Vagina (tissue), 2 donors: ENCODE data around the gene CACNA1C.

ENCODE experiments used
- POLR2A ChIP-seq, 2 donors: fragments of 450-650 bp; IDR thresholded peaks; one replicate each; pipeline ENCODE4 v1.6.1; 2017; ENCODE audit warnings: antibody characterized with exemption in 2 of 2, mild to moderate bottlenecking in 2 of 2, moderate library complexity in 2 of 2
- POLR2AphosphoS5 ChIP-seq, 2 donors: sonication (generic); formaldehyde crosslinking; IDR thresholded peaks; one replicate each; pipeline ENCODE4 v1.9.0; 2017; ENCODE audit warnings: antibody characterized with exemption in 2 of 2, mild to moderate bottlenecking in 2 of 2, low read depth in 1 of 2; ENCODE audit not compliant: insufficient read depth in 1 of 2
- TF ChIP-seq, protein P1 (sequence below), 3 experiments: fragments of 450-650 bp in 2 of 3; fragments of 200-600 bp in 1 of 3; sonication (generic) in 1 of 3; IDR thresholded peaks; one replicate each; pipeline ENCODE4 v1.5.1; 2017 to 2019; ENCODE audit warnings: antibody characterized with exemption in 3 of 3, mild to moderate bottlenecking in 2 of 3, moderate library complexity in 2 of 3

DNA sequence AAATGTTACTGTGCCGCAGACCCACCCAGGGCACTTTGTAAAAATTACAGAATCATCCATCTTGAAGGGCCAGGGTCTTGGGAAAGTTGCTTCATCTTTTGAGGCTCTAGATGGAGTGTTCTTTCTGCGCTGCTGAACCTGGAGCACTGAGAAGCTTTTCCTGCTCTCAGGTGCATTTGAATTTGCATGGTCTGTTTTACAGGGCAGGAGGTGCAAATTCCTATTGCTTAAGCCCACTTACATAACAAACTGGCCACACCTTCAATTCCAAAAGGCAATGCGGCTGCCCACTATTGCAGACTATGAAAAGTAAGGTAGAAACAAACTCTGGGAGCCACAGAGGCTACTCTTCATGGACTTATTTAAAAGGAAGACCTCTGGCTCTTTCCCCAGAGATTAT is 254.8 kb downstream of the CACNA1C start:
- TF ChIP-seq, protein P1, sequence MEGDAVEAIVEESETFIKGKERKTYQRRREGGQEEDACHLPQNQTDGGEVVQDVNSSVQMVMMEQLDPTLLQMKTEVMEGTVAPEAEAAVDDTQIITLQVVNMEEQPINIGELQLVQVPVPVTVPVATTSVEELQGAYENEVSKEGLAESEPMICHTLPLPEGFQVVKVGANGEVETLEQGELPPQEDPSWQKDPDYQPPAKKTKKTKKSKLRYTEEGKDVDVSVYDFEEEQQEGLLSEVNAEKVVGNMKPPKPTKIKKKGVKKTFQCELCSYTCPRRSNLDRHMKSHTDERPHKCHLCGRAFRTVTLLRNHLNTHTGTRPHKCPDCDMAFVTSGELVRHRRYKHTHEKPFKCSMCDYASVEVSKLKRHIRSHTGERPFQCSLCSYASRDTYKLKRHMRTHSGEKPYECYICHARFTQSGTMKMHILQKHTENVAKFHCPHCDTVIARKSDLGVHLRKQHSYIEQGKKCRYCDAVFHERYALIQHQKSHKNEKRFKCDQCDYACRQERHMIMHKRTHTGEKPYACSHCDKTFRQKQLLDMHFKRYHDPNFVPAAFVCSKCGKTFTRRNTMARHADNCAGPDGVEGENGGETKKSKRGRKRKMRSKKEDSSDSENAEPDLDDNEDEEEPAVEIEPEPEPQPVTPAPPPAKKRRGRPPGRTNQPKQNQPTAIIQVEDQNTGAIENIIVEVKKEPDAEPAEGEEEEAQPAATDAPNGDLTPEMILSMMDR (IDR thresholded peaks at IDR 0.05): no peak
- TF ChIP-seq POLR2A (IDR thresholded peaks at IDR 0.05): no peak
- TF ChIP-seq POLR2AphosphoS5 (IDR thresholded peaks at IDR 0.05; ENCODE audit: insufficient read depth in 1 of 2, low read depth in 1 of 2): no peak
